Measurements from ENCODE around the gene UPK1B.
"Not testable (repeated sequence)": the region's sequence is repeated elsewhere in the genome, so short reads cannot be mapped to it uniquely, and the experiment has no call there.

UPK1B gene

DNA sequence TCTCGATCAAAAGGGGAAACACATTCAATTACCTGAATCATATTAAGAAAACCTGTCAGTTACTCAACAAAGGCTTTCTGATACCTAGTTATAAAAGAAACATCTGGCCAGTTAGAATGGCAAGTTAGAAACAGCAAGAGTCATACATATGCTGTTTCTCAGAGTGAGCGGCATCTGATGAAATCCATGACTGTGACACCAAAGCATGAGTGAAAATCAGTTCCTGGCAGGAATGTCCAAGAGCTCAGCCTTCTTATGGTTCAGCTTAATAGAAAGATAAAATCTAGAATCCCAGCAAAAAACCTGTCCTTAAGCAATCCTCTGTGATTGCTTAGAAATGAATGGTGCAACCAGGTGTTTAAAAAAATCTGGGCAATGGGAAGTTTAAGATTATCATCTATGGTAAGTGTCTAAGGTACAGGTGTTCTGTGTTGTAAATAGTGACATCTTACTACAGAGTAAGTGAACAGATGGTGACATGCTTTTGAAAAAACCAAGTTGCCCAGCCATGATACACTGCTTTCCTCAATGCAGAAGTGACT is 48.5 kb downstream of the UPK1B start:
- in situ Hi-C loops (cut with MboI; ENCODE audit: low sequenced_read_pairs): no loop called here

DNA sequence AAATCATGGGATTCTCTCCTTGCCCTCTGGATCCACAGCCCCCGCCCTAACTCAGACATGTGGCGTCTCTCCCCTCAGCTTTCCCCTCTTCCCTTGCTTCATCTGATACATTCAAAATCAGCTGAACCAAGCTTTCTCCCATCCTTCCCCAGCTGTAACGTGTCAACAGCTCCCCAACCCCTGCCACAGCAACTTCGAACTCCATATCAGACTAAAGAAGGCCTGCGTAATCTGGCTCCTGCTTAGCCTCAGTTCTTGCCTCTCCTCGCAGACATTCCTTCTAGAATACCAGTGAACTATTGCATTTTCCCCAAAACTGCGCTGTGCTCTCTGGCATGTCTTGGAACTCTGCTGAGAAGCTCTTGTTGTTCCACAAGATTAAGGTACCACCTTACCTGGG is 49.0 kb downstream of the UPK1B start:
- in situ Hi-C loops (cut with MboI; ENCODE audit: low sequenced_read_pairs): no loop called here

DNA sequence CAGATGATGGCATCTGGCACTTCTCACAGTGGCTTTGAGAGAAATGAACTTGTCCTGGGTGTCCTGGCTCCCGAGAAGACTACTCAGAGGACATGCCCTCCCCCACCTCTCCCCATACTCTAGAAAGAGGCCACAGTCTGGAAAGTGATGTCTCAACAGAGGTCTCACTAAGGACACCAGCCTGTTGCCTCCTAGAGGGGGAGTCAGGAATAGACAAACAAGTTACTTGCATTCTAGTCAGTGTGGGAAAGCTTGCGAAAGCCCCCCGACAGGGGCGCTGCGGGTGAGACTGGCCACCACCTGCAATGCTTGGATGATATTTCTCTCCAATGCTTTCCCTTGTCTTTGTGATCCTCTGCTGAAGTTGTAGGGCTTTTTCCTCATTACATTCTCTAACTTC is 50.1 kb downstream of the UPK1B start:
- in situ Hi-C loops (cut with MboI; ENCODE audit: low sequenced_read_pairs): no loop called here

DNA sequence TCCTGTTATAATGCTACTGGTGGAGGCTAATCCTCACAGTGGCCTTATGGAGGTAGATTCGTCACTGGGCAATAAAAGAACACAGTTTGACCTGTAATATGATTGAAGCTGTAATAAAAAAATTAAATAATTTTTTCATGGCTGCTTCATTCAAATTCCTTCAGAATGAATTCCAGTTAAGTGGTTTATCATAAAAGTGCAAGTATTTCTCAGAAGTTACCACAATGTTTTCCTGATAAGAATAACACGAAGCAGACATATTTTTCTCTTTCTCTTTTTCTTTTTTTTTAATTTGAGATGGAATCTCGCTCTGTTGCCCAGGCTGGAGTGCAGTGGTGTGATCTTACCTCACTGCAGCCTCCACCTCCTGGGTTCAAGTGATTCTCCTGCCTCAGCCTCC is 51.7 kb downstream of the UPK1B start:
- in situ Hi-C loops (cut with MboI; ENCODE audit: low sequenced_read_pairs): no loop called here

- in situ Hi-C loops (cut with MboI; ENCODE audit: low sequenced_read_pairs): no loop called here
These were observed 53.9 kb downstream of the UPK1B start for GRCh38 chr3:119227070-119227850.

GRCh38 chr3:119228373-119229145 is 55.2 kb downstream of the UPK1B start:
- in situ Hi-C loops (cut with MboI; ENCODE audit: low sequenced_read_pairs): no loop called here

GRCh38 chr3:119229190-119229589 is 55.8 kb downstream of the UPK1B start:
- in situ Hi-C loops (cut with MboI; ENCODE audit: low sequenced_read_pairs): no loop called here

GRCh38 chr3:119230071-119230470 is 56.7 kb downstream of the UPK1B start:
- in situ Hi-C loops (cut with MboI; ENCODE audit: low sequenced_read_pairs): no loop called here

- in situ Hi-C loops (cut with MboI; ENCODE audit: low sequenced_read_pairs): no loop called here
These were observed 57.3 kb downstream of the UPK1B start for GRCh38 chr3:119230745-119231144.

GRCh38 chr3:119234610-119235009 is 61.2 kb downstream of the UPK1B start:
- in situ Hi-C loops (cut with MboI; ENCODE audit: low sequenced_read_pairs): no loop called here

- in situ Hi-C loops (cut with MboI; ENCODE audit: low sequenced_read_pairs): no loop called here
These were observed 61.8 kb downstream of the UPK1B start for GRCh38 chr3:119235151-119235550.

DNA sequence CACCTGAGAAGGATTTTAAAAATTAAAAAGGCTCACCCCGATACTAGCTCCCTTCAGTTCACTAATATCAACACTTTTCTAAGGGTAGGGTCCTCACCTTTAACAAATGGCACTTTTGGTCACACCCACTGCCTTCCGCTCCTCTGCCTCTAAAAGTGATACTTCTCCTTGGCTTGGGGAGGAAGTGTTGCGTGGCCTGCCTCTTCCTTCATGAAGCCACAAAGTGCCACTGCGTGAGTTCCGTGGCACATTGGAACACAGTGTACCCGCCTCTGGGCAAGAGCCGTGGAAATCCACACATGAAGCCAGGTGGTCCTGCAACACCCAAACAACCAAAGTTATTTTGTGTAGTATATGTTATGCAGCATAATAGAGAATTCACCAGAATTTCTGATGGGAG is 63.4 kb downstream of the UPK1B start:
- in situ Hi-C loops (cut with MboI; ENCODE audit: low sequenced_read_pairs): no loop called here

GRCh38 chr3:119237299-119237698 is 63.9 kb downstream of the UPK1B start:
- in situ Hi-C loops (cut with MboI; ENCODE audit: low sequenced_read_pairs): no loop called here

- in situ Hi-C loops (cut with MboI; ENCODE audit: low sequenced_read_pairs): no loop called here
These were observed 65.0 kb downstream of the UPK1B start for GRCh38 chr3:119238363-119238762.

GRCh38 chr3:119239206-119239820 is 65.9 kb downstream of the UPK1B start:
- in situ Hi-C loops (cut with MboI; ENCODE audit: low sequenced_read_pairs): no loop called here

DNA sequence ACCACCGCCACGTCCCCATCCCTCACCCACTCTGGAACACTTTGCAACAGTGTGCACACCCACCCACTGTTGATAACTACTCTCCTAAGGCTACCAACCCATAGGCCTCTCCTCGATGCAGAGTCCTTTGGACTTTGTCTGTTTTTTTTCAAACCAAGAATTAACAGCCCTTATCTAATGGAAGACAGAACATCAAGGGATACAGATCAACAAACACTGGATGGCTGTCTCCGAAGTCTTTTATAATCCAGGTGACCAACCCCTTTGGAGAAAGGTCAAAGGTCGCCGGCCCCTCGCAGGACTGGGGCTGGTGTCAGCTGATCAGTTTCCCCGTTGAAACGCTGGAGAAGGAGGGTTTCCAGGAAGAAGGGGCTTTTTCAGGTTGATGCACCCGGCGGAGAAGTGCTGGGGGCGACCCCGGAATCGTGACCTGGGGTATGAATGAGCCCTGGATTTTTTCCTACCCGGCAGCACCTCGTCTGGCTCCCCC is 66.7 kb downstream of the UPK1B start:
- in situ Hi-C loops (cut with MboI; ENCODE audit: low sequenced_read_pairs): no loop called here

- in situ Hi-C loops (cut with MboI; ENCODE audit: low sequenced_read_pairs): no loop called here
These were observed 67.4 kb downstream of the UPK1B start, which contains the start of gene B4GALT4 for GRCh38 chr3:119240591-119241434. Gene B4GALT4, minus strand, starts transcription at chr3:119240878. Its CDS starts 10,779 bp downstream, at chr3:119230099.

DNA sequence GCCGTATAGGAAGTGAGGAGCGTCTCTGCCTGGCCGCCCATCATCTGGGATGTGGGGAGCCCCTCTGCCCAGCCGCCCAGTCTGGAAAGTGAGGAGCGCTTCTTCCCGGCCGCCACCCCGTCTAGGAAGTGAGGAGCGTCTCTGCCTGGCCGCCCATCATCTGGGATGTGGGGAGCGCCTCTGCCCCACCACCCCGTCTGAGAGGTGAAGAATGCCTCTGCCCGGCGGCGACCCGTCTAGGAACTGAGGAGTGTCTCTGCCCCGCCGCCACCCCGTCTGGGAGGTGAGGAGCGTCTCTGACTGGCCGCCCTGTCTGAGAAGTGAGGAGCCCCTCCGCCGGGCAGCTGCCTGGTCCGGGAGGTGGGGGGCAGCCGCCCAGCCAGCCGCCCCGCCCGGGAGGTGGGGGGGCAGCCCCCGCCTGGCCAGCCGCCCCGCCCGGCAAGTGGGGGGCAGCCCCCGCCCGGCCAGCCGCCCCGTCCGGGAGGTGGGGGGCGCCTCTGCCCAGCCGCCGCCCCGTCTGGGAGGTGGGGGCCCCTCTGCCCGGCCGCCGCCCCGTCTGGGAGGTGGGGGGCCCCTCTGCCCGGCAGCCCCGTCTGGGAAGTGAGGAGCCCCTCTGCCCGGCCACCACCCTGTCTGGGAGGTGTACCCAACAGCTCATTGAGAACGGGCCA is 69.1 kb downstream of the UPK1B start:
- in situ Hi-C loops (cut with MboI; ENCODE audit: low sequenced_read_pairs): not testable (repeated sequence)

- in situ Hi-C loops (cut with MboI; ENCODE audit: low sequenced_read_pairs): not testable (repeated sequence)
These were observed 69.7 kb downstream of the UPK1B start for GRCh38 chr3:119243058-119243529.

DNA sequence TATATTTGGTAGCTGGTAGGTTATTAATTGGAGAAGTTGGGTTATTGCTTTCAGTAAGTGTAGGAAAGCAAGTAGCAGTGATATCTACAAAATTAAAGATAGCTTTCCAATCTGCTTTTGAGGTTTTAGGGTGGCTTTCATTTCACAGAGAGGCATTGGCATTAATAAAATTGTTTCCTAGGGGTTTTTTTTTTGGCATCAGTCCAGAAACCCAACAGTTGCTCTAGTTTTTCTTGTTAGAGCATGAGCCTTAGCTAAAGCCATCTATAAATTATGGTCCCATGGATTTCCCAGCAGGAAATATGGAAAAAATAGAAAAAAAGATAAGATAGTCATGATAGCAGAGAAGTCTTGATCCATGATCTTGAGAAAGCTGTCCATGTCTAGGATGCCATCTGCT is 70.3 kb downstream of the UPK1B start:
- in situ Hi-C loops (cut with MboI; ENCODE audit: low sequenced_read_pairs): no loop called here

Data from HL-60/S4 treated with phorbol 12-myristate 13-acetate at 8.2 ng/mL for 4 days and 3 days (cell line).